Karpas-422 (cell line): ENCODE measurements around the gene CSPG5. TPM values are rescaled to one million over a fixed set of nuclear protein-coding genes. Genes with fewer than 3 reads are reported as not detected.
A peak's percentile ranks its signal among the peaks of the same experiment; 100 is the strongest.

Source experiments
- DNase-seq: peaks from one replicate; pipeline ENCODE4 v3.0.0-alpha.2; 2015
- H2AFZ ChIP-seq: fragments of 200-600 bp; sonication (generic); 2 replicates; pipeline ENCODE4 v1.6.1; 2014; ENCODE audit warnings: antibody characterized with exemption, low read length, mixed read lengths
- H3K27ac ChIP-seq: fragments of 200-600 bp; sonication (generic); 2 replicates; pipeline ENCODE4 v1.5.1; 2014; ENCODE audit warnings: mild to moderate bottlenecking, low read length, moderate library complexity
- H3K27me3 ChIP-seq: fragments of 200-600 bp; sonication (generic); 2 replicates; pipeline ENCODE4 v1.6.1; 2014; ENCODE audit warnings: low read length, mixed read lengths
- H3K36me3 ChIP-seq: fragments of 200-600 bp; sonication (generic); 2 replicates; pipeline ENCODE4 v1.6.1; 2014; ENCODE audit warnings: low read length, mixed read lengths; ENCODE audit not compliant: insufficient read depth
- H3K4me1 ChIP-seq: fragments of 200-600 bp; sonication (generic); 2 replicates; pipeline ENCODE4 v1.6.1; 2014; ENCODE audit warnings: mild to moderate bottlenecking, low read length, mixed read lengths
- H3K4me2 ChIP-seq: fragments of 200-600 bp; sonication (generic); 2 replicates; pipeline ENCODE4 v1.6.1; 2014; ENCODE audit warnings: low read length, low read depth, mild to moderate bottlenecking; ENCODE audit not compliant: poor library complexity, severe bottlenecking
- H3K4me3 ChIP-seq: fragments of 200-600 bp; sonication (generic); 2 replicates; pipeline ENCODE4 v1.5.1; 2014; ENCODE audit warnings: mild to moderate bottlenecking, antibody characterized with exemption, low read length, mixed read lengths
- H3K79me2 ChIP-seq: fragments of 200-600 bp; sonication (generic); 2 replicates; pipeline ENCODE4 v1.6.1; 2014; ENCODE audit warnings: mild to moderate bottlenecking, low read length, mixed read lengths
- H3K9ac ChIP-seq: fragments of 200-600 bp; sonication (generic); 2 replicates; pipeline ENCODE4 v1.6.0; 2014; ENCODE audit warnings: low read length
- H3K9me2 ChIP-seq: fragments of 200-600 bp; sonication (generic), shearing (Covaris generic); replicated peaks from 2 replicates; pipeline ENCODE4 v1.6.0; 2014; ENCODE audit warnings: mild to moderate bottlenecking, low read length, moderate library complexity; ENCODE audit not compliant: insufficient read depth
- H3K9me3 ChIP-seq: fragments of 300-700, 200-600 bp; sonication (generic); 2 replicates; pipeline ENCODE4 v1.6.1; 2014; ENCODE audit warnings: low read length, mixed read lengths
- H4K20me1 ChIP-seq: fragments of 200-600 bp; sonication (generic); 2 replicates; pipeline ENCODE4 v1.6.1; 2014; ENCODE audit warnings: mild to moderate bottlenecking, antibody characterized with exemption, low read length, low read depth; ENCODE audit not compliant: insufficient read depth
- total RNA-seq: library from RNA; depleted of rRNA; stranded (reverse); fragments of >200 nt; shearing (Covaris generic); gene quantifications from 2 replicates; pipeline ENCODE4 v1.2.3, GENCODE V29; 2014; ENCODE audit warnings: low replicate concordance

The CSPG5 gene
- total RNA-seq, 1 experiment from 2014 or later = 0.04 TPM

DNA sequence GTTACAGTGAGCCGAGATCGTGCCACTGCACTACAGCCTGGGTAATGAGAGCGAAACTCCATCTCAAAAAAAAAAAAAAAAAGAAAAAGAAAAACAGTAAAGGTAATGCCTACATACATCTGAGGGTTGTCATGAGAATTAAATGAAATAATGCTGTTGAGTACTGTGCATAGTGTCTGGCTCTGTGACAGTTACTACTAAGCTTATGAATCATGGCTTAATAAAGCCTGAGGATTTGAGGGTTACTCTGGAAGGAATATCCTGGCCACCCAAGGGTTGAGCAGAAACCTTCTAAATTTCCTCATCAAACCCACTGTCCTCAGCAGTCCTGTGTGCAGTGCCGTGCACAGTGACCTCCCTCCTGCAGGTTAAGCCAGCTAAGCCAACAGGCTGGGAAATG lies 38.4 kb downstream of the CSPG5 start:
- no peaks in the 10 kb centered on the region for H4K20me1 ChIP-seq
- H2AFZ ChIP-seq = no peak overlapping the region
- H3K79me2 ChIP-seq = no peaks in the 10 kb centered on the region
- no peak overlapping the region for H3K9ac ChIP-seq
- no peak overlapping the region for H3K4me2 ChIP-seq
- H3K9me2 ChIP-seq = no peaks in the 10 kb centered on the region
- no peaks in the 10 kb centered on the region for H3K9me3 ChIP-seq
- no peak overlapping the region for H3K27ac ChIP-seq
- H3K4me1 ChIP-seq = no peaks in the 10 kb centered on the region
- DNase-seq = no peak
- no peak overlapping the region for H3K4me3 ChIP-seq
- no peaks in the 10 kb centered on the region for H3K27me3 ChIP-seq
- no peaks in the 10 kb centered on the region for H3K36me3 ChIP-seq

DNA sequence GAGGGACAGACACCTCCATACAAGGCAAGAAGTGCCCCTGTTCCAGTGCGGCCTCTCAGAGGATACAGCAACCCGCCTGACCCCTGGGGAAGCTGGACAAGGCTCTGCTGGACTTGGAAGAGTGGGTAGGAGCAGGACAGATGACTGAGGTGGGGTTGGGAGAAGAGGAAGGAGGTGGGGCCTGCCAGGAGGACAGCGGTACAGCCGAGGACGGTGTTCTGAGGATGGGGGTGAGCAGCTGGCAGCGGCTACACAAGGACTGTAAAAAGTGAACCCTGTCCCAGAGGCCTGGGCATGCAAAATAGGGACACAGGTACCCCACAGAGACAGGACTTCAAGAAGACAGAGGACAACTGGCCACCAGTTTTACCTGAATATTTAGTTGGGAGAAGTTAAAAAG lies 41.7 kb downstream of the CSPG5 start:
- Histone ChIP-seq H3K79me2 (no peaks in the 10 kb centered on the region), H2AFZ (no peak overlapping the region), H3K27ac (no peak overlapping the region), H3K4me3 (no peak overlapping the region), H3K9me2 (no peaks in the 10 kb centered on the region), H3K9ac (no peak overlapping the region), H3K4me2 (no peak overlapping the region), H3K4me1 (0 out of 2 replicates have a peak, but pooled peaks cover 4% of the 10 kb centered on the region), H3K9me3 (no peaks in the 10 kb centered on the region), H3K36me3 (no peaks in the 10 kb centered on the region), H3K27me3 (no peaks in the 10 kb centered on the region), H4K20me1 (no peaks in the 10 kb centered on the region)
- DNase-seq = no peak

DNA sequence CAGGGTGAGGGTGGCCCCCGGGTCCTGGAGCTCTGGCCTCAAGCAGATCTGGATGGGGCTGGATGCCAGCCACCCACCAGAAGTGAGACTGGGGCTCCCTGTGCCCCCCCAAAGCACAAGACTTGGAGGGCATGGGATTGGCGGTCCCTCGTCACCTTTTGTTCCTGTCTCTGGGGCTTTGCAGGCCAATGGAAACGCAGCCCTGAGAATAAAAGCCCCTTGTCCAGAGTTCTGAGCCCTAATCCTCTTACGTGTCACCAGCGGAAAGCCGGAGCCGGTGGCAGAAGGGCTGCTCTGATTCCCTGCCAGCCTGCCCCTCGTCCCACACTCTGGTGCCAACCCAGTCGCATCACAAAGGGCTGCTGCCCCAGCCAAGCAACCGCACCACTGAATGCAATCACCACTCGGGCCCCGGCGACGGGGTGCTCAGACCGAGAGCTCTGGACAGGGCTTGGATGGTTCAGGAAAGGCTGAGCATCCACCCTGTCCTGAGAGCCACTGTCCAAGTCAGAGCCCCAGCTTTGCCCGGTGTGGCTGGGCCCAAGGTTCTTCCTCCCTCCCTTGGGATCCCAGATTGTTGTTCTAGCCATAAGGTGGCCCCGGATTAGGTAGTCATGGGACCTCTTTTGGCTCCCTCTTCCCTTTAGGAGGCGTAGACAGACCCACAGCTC lies 42.3 kb downstream of the CSPG5 start:
- no peaks in the 10 kb centered on the region for H3K9me3 ChIP-seq
- H3K4me1 ChIP-seq = 0 out of 2 replicates have a peak, but pooled peaks cover 4% of the 10 kb centered on the region
- no peak for DNase-seq
- no peak overlapping the region for H2AFZ ChIP-seq
- no peaks in the 10 kb centered on the region for H3K27me3 ChIP-seq
- H3K9ac ChIP-seq = no peak overlapping the region
- H3K4me2 ChIP-seq = no peak overlapping the region
- no peaks in the 10 kb centered on the region for H4K20me1 ChIP-seq
- no peak overlapping the region for H3K4me3 ChIP-seq
- no peaks in the 10 kb centered on the region for H3K79me2 ChIP-seq
- H3K36me3 ChIP-seq = no peaks in the 10 kb centered on the region
- no peak overlapping the region for H3K27ac ChIP-seq
- no peaks in the 10 kb centered on the region for H3K9me2 ChIP-seq

DNA sequence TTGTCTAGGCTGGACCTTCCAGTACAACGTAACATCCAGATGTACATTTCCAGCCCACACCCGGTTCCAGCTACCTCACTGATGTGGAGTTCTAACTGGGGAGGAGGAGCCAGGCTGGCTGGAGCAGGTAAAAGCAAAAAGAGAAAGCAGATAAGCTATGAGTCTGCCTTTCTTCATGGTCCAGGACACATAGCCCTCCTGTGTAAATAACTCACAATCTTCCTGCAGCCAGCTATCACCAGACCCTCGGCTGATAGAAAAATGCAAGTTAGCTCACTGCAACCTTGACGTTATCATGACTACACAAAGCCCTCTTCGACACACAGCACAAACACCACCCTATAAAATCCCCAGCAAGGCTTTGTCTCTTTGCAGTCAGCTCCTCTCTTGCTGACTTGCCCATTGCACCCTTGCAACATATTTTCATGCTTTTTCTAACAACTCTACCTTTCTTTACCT lies 44.6 kb downstream of the CSPG5 start:
- Histone ChIP-seq H3K9me2 (no peaks in the 10 kb centered on the region), H3K79me2 (no peaks in the 10 kb centered on the region), H3K27ac (no peak overlapping the region), H3K4me2 (peak overlapping the region; percentile 13), H3K27me3 (no peaks in the 10 kb centered on the region), H3K9ac (no peak overlapping the region), H3K4me3 (no peak overlapping the region), H4K20me1 (no peaks in the 10 kb centered on the region), H3K9me3 (no peaks in the 10 kb centered on the region), H2AFZ (no peak overlapping the region), H3K36me3 (no peaks in the 10 kb centered on the region), H3K4me1 (0 out of 2 replicates have a peak, but pooled peaks cover 4% of the 10 kb centered on the region)
- DNase-seq = peak; percentile 23

DNA sequence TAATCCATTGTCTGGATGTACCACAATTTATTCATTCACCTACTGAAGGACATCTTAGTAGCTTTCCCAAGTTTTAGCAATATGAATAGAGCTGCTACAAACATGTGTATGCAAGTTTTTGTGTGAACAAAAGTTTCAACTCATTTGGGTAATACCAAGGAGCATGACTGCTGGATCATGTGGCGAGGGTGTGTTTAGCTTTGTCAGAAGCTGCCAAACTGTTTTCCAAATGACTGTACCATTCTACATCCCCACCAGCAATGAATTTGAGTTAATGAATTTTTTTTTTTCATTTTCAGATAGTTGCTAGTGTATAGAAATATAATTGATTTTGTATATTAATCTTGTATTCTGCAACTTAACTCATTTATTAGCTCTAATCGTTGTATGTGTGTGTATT lies 45.2 kb downstream of the CSPG5 start:
- H4K20me1 ChIP-seq = no peaks in the 10 kb centered on the region
- no peaks in the 10 kb centered on the region for H3K36me3 ChIP-seq
- H3K4me3 ChIP-seq = no peak overlapping the region
- H3K9me3 ChIP-seq = no peaks in the 10 kb centered on the region
- no peak overlapping the region for H3K4me2 ChIP-seq
- H3K9me2 ChIP-seq = no peaks in the 10 kb centered on the region
- DNase-seq = no peak
- no peaks in the 10 kb centered on the region for H3K27me3 ChIP-seq
- H2AFZ ChIP-seq = no peak overlapping the region
- 0 out of 2 replicates have a peak, but pooled peaks cover 4% of the 10 kb centered on the region for H3K4me1 ChIP-seq
- H3K27ac ChIP-seq = no peak overlapping the region
- H3K9ac ChIP-seq = no peak overlapping the region
- H3K79me2 ChIP-seq = no peaks in the 10 kb centered on the region

DNA sequence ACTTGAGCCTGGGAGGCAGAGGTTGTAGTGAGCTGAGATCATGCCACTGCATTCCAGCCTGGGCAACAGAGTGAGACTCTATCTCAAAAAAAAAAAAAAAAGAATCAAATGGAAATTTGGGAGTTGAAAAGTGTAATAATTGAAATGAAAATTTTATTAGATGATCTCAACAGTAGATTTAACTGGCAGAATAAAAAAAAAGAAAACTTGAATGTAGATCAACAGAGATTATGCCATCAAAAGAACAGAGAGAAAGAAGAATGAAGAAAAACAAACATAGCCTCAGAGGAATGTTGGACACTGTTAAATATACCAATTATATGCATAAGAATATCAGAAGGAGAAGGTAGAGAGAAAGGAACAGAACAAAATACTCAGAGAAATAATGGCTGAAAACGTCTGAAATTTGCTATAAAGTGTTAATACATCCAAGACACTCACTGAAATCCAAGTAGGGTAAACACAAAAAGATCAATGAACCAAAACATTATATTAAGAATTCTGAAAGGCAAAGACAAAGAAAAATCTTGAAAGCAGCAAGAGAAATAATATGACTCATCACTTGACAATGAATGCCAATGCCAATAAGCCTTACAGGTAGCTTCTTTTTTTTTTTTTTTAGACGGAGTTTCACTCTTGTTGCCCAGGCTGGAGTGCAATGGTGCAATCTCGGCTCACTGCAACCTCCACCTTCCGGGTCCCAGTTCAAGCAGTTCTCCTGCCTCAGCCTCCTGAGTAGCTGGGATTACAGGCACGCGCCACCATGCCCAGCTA lies 50.5 kb downstream of the CSPG5 start:
- DNase-seq = no peak

DNA sequence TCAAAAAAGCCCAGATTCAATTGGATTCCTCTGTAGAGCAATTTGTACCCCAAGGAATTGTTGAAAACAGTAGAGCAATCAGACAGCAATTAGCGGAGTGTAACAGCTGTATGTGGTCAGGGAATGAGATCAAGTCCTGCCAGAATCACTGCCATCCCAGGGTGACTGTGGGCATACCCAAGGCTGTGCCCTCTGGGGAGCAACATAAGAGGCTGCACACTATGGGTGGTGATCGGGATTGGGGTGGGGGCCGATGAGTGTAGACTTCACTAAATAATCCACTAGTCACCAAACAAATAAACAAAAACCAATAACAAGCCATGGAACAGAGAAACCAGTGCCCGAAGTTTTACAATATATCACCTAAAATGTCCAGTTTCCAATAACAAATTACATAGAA lies 53.0 kb downstream of the CSPG5 start:
- Histone ChIP-seq H3K27ac (no peak overlapping the region), H4K20me1 (no peaks in the 10 kb centered on the region), H3K9ac (no peak overlapping the region), H3K36me3 (no peaks in the 10 kb centered on the region), H3K27me3 (no peaks in the 10 kb centered on the region), H3K4me2 (no peak overlapping the region), H3K4me3 (no peak overlapping the region), H3K9me3 (peaks cover 5% of the 10 kb centered on the region; the same call in 1 of the 2 replicates), H3K79me2 (no peaks in the 10 kb centered on the region), H3K9me2 (no peaks in the 10 kb centered on the region), H2AFZ (no peak overlapping the region), H3K4me1 (peaks cover 4% of the 10 kb centered on the region)
- DNase-seq = no peak

More for the DNA sequence above, 50.5 kb downstream of the CSPG5 start:
- Histone ChIP-seq H3K36me3 (no peaks in the 10 kb centered on the region), H3K9me3 (peaks cover 5% of the 10 kb centered on the region; the same call in 1 of the 2 replicates), H3K27me3 (no peaks in the 10 kb centered on the region), H3K4me2 (no peak overlapping the region), H3K4me3 (no peak overlapping the region), H3K79me2 (no peaks in the 10 kb centered on the region), H3K9me2 (no peaks in the 10 kb centered on the region), H3K9ac (no peak overlapping the region), H3K4me1 (no peaks in the 10 kb centered on the region), H2AFZ (no peak overlapping the region), H4K20me1 (no peaks in the 10 kb centered on the region), H3K27ac (no peak overlapping the region)

DNA sequence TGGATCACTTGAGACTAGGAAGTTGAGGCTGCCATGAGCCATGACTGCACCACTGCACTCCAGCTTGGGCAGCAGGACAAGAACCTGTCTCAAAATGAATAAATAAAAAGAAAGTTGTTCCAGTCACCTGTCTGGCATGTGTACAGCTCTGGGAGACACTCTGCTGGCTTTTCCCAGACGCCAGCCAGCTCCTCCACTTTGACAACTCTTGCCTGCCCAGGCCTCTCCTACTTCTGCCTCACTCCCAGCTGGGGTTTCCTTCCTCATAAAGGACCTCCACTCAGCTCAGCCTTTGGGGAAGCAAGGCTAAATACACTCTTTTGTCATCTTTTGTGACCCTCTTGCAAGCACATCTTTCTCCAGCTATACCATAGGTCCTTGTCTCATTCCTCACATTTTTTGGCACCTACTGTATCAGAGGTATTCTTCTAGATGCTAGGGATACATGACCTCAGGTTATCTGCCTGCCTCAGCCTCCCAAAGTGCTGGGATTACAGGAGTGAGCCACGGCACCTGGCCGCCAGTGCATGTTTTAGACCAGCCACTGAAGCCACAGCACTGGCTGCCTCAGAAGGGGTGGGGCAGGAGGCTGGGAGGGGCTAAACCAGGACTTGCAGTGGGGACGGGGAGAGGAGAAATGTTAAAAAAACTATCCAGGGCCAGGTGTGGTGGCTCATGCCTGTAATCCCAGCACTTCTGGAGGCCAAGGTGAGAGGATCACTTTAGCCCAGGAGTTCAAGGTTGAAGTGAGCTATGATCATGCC lies 55.2 kb downstream of the CSPG5 start:
- Histone ChIP-seq H2AFZ (no peak overlapping the region), H3K79me2 (no peaks in the 10 kb centered on the region), H4K20me1 (no peaks in the 10 kb centered on the region), H3K4me1 (peaks cover 4% of the 10 kb centered on the region), H3K9ac (no peak overlapping the region), H3K27me3 (no peaks in the 10 kb centered on the region), H3K9me2 (no peaks in the 10 kb centered on the region), H3K9me3 (peaks cover 5% of the 10 kb centered on the region; the same call in 1 of the 2 replicates), H3K4me2 (no peak overlapping the region), H3K27ac (no peak overlapping the region), H3K4me3 (no peak overlapping the region), H3K36me3 (no peaks in the 10 kb centered on the region)
- DNase-seq = no peak
